ENCODE measurements around the gene DENND2D.

Gene DENND2D

GRCh38 chr1:111218701-111219556 is 18.5 kb upstream of the DENND2D start:
- H3K4me1 ChIP-seq (ENCODE audit: control insufficient read depth, insufficient read depth, low read length), result no peaks in the 10 kb centered on the region
- TF ChIP-seq ZBTB21 (tag by site-specific recombination; IDR thresholded peaks at IDR 0.05) (no peak), ZNF558 (tag by site-specific recombination; IDR thresholded peaks at IDR 0.05) (peak; percentile 75; the same call in 1 of the 2 replicates)
- CTCF ChIA-PET, result interaction anchor here (0.6 to 7.0 kb wide), 4 partner anchors 11 to 218 kb away, joined by 3 to 115 read pairs (median 4); no protein-coding TSS in a partner anchor

GRCh38 chr1:111217183-111217910 is 16.9 kb upstream of the DENND2D start:
- ChIA-PET POLR2A (interaction anchor here (0.5 kb wide), 1 partner anchor 73 kb away, joined by 3 read pairs; no protein-coding TSS in a partner anchor), CTCF (interaction anchor here (7.0 kb wide), 1 partner anchor 183 kb away, joined by 115 read pairs; no protein-coding TSS in a partner anchor)
- Histone ChIP-seq H3K27ac (ENCODE audit: extremely low read depth, low read depth, low read length) (no peak overlapping the region), H3K9me3 (ENCODE audit: control insufficient read depth, insufficient read depth, low read depth, low read length) (no peaks in the 10 kb centered on the region), H3K36me3 (ENCODE audit: control insufficient read depth in 2 of 2, insufficient read depth in 1 of 2, low read length in 2 of 2) (no peaks in the 10 kb centered on the region), H3K4me3 (ENCODE audit: low read depth, low read length) (no peak overlapping the region), H3K4me1 (ENCODE audit: control insufficient read depth, insufficient read depth, low read length) (no peaks in the 10 kb centered on the region)
- TF ChIP-seq HOXD13 (CRISPR knock-in tag; IDR thresholded peaks at IDR 0.05; ENCODE audit: borderline replicate concordance) (no peak), ZNF530 (tag by site-specific recombination; IDR thresholded peaks at IDR 0.05; ENCODE audit: low read depth) (no peak), ZNF248 (tag by site-specific recombination; IDR thresholded peaks at IDR 0.05) (no peak), CTCF (tag by site-specific recombination; IDR thresholded peaks at IDR 0.05) (no peak), ZNF677 (tag by site-specific recombination; IDR thresholded peaks at IDR 0.05) (no peak), MYNN (tag by site-specific recombination; IDR thresholded peaks at IDR 0.05; ENCODE audit: borderline replicate concordance) (no peak), ZNF394 (tag by site-specific recombination; IDR thresholded peaks at IDR 0.05; ENCODE audit: borderline replicate concordance) (no peak), ZNF26 (tag by site-specific recombination; IDR thresholded peaks at IDR 0.05) (no peak), ZNF521 (tag by site-specific recombination; IDR thresholded peaks at IDR 0.05) (no peak), BCL6B (tag by site-specific recombination; IDR thresholded peaks at IDR 0.05) (no peak), ZBTB6 (tag by site-specific recombination; IDR thresholded peaks at IDR 0.05) (no peak), ZNF398 (tag by site-specific recombination; IDR thresholded peaks at IDR 0.05) (no peak), ZNF335 (tag by site-specific recombination; conservative IDR thresholded peaks at IDR 0.05) (no peak), SALL2 (tag by site-specific recombination; IDR thresholded peaks at IDR 0.05; ENCODE audit: borderline replicate concordance) (no peak), OVOL3 (tag by site-specific recombination; IDR thresholded peaks at IDR 0.05) (no peak), ZSCAN30 (tag by site-specific recombination; IDR thresholded peaks at IDR 0.05) (no peak), ZNF549 (tag by site-specific recombination; IDR thresholded peaks at IDR 0.05) (no peak), ZNF629 (tag by site-specific recombination; IDR thresholded peaks at IDR 0.05) (no peak), KLF1 (tag by site-specific recombination; IDR thresholded peaks at IDR 0.05) (no peak), ZNF529 (tag by site-specific recombination; IDR thresholded peaks at IDR 0.05; ENCODE audit: insufficient replicate concordance) (no peak)

More at GRCh38 chr1:111218701-111219556, 18.5 kb upstream of the DENND2D start:
- POLR2A ChIA-PET, result no interaction called here
- no peak overlapping the region for H3K4me3 ChIP-seq (ENCODE audit: low read depth, low read length)
- no peaks in the 10 kb centered on the region for H3K9me3 ChIP-seq (ENCODE audit: control insufficient read depth, insufficient read depth, low read depth, low read length)
- no peaks in the 10 kb centered on the region for H3K36me3 ChIP-seq (ENCODE audit: control insufficient read depth in 2 of 2, insufficient read depth in 1 of 2, low read length in 2 of 2)
- no peak overlapping the region for H3K27ac ChIP-seq (ENCODE audit: extremely low read depth, low read depth, low read length)
